Measurements from ENCODE around the gene KCNE4.

DNA sequence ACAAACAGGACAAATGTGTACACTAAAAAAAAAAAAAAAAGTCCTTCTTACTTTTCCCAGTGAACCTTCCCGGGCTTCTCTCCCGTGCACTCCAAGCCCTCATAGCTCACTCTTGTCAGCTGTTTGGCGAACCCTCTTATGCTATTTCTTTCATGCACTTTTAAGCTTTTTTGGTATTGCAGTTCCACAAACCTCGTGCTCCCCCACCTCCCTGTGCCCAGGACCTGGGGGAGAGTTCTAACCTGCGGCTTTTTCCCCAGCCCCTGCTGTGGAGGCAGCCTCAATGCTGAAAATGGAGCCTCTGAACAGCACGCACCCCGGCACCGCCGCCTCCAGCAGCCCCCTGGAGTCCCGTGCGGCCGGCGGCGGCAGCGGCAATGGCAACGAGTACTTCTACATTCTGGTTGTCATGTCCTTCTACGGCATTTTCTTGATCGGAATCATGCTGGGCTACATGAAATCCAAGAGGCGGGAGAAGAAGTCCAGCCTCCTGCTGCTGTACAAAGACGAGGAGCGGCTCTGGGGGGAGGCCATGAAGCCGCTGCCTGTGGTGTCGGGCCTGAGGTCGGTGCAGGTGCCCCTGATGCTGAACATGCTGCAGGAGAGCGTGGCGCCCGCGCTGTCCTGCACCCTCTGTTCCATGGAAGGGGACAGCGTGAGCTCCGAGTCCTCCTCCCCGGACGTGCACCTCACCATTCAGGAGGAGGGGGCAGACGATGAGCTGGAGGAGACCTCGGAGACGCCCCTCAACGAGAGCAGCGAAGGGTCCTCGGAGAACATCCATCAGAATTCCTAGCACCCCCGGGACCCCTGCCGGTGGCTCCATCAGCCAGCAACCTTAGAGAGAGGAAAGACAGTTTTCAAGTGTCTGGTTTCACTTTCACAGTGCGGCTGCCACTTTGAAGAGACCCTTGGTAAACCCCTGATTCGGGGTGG is 826 bp downstream of the KCNE4 start:
- no peak for TF ChIP-seq CTCF (IDR thresholded peaks at IDR 0.05; ENCODE audit: poor library complexity, severe bottlenecking)
- TF ChIP-seq EZH2 (IDR thresholded peaks at IDR 0.05; ENCODE audit: borderline replicate concordance, insufficient read depth, low read length, poor library complexity, severe bottlenecking) = no peak
